ENCODE measurements around the gene FOXP1. TPM values are rescaled to one million over a fixed set of nuclear protein-coding genes. Genes with fewer than 3 reads are reported as not detected.

FOXP1 gene
- polyA plus RNA-seq, 1 donor (not counting 4 experiments of a cell fraction or from before 2014, with no cell fraction given) = 14.6 TPM

DNA sequence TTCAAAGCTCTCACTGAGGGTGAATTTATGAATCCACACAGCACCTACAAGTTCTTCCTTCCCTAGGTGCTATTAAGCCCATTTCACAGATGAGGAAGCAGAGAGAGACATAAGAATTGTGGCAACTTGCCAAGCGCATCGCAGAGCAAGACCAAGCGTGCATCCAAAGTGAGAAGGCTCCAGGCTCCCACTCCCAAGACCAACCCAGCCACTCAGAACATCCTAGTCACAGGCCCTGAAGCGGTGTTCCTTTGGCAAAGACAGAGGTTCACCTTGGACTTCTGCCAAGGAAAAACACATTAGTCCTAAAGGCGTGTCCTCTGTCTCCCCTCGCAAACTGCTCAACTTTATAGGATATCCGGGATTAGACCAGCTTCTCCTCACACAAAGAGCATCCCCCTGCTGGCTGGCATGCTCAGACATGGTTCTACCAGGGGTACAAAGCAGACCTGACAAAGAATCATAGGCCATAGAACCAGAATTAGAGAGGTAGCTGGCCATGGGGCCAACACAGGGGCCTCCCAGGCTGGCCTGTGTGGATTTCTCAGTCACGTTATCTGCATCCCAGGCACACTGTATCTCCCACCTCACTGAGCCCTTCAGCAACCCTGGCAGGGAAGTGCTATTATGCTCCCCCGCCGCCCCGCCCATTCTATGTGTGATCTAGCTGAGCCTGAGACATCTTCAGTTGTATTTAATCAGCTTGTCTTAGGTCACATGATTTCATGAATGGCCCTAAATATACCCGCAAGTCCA lies 160.2 kb downstream of the FOXP1 start:
- peaks cover 26% of the 10 kb centered on the region for H3K4me1 ChIP-seq (ENCODE audit: control insufficient read depth, extremely low read depth, insufficient read depth, low read length)
- peak overlapping the region; percentile 29 for H2AFZ ChIP-seq (ENCODE audit: control insufficient read depth, low read length)
- dilution Hi-C loops (cut with MboI; ENCODE audit: extremely low pct_ligation_motif_present, low sequenced_read_pairs) = no loop called here
- H3K36me3 ChIP-seq (ENCODE audit: control insufficient read depth in 2 of 2, extremely low read depth in 1 of 2, insufficient read depth in 2 of 2, low read length in 2 of 2) = no peaks in the 10 kb centered on the region
- no peak overlapping the region for H3K4me3 ChIP-seq (ENCODE audit: control insufficient read depth in 2 of 3, extremely low read depth in 1 of 3, insufficient read depth in 2 of 3, low read depth in 1 of 3, low read length in 3 of 3)
- no peaks in the 10 kb centered on the region for H3K79me2 ChIP-seq (ENCODE audit: control insufficient read depth, insufficient read depth, low read length)
- peak; percentile 98 for FAIRE-seq
- H3K9me1 ChIP-seq (ENCODE audit: control insufficient read depth, extremely low read depth, insufficient read depth, low read length) = no peaks in the 10 kb centered on the region
- no peaks in the 10 kb centered on the region for H4K20me1 ChIP-seq (ENCODE audit: control insufficient read depth, extremely low read depth, insufficient read depth, low read length)
- DNase-seq (ENCODE audit: low read depth, low spot score) = peak; percentile 98
- H3K4me2 ChIP-seq (ENCODE audit: control insufficient read depth, extremely low read depth, insufficient read depth, low read depth, low read length) = peak overlapping the region; percentile 11
- no peak for TF ChIP-seq EZH2 (IDR thresholded peaks at IDR 0.05; ENCODE audit: low read length)
- TF ChIP-seq, protein P1, sequence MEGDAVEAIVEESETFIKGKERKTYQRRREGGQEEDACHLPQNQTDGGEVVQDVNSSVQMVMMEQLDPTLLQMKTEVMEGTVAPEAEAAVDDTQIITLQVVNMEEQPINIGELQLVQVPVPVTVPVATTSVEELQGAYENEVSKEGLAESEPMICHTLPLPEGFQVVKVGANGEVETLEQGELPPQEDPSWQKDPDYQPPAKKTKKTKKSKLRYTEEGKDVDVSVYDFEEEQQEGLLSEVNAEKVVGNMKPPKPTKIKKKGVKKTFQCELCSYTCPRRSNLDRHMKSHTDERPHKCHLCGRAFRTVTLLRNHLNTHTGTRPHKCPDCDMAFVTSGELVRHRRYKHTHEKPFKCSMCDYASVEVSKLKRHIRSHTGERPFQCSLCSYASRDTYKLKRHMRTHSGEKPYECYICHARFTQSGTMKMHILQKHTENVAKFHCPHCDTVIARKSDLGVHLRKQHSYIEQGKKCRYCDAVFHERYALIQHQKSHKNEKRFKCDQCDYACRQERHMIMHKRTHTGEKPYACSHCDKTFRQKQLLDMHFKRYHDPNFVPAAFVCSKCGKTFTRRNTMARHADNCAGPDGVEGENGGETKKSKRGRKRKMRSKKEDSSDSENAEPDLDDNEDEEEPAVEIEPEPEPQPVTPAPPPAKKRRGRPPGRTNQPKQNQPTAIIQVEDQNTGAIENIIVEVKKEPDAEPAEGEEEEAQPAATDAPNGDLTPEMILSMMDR (optimal IDR thresholded peaks at IDR 0.05 in 1 of 3, IDR thresholded peaks at IDR 0.05 in 1 of 3, conservative IDR thresholded peaks at IDR 0.05 in 1 of 3; ENCODE audit: extremely low read depth in 1 of 3, insufficient read depth in 2 of 3, low read length in 3 of 3) = peak; percentile 41 to 68 (median 53)
- H3K9ac ChIP-seq (ENCODE audit: control insufficient read depth, extremely low read depth, insufficient read depth, low read length) = peak overlapping the region; percentile 8
- H3K9me3 ChIP-seq (ENCODE audit: control insufficient read depth, low read depth, low read length) = no peaks in the 10 kb centered on the region
- no peaks in the 10 kb centered on the region for H3K27me3 ChIP-seq (ENCODE audit: control insufficient read depth, extremely low read depth, insufficient read depth, low read length)
- peak overlapping the region; percentile 45 for H3K27ac ChIP-seq (ENCODE audit: control insufficient read depth, insufficient read depth, low read length)

DNA sequence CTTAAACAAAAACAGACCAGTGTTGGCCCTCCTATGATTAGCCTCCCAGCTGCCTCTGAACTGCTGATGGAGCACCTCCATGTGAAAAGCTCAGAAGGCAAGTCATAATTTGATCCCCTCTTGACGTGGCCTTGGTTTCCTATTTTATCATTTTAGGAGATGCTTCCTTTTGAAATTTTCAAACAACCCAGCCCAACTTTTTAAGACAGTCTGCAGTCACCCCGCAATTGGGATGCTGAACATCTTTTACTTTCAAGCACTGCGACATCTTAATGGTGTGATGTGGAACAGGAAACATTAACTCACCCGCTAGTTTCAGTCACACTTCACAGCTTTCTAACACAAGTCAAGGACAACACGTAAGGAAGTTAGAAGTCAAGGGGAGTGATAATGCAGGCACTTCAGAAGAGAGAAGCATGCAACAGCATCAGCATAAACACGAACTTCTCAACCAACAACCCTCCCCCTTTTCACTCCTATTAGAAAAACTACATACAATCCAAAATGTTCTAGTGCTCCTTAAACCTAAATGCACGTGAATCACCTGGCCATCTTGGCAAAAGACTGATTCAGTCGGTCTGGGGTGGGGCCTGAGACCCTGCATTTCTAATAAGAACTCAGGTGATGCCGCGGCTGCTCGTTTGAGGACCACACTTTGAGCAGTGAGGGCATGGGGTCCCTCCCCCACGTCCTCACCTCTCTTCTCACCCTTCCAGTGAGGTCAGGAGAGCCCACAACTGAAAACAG lies 161.5 kb downstream of the FOXP1 start:
- no peaks in the 10 kb centered on the region for H3K36me3 ChIP-seq (ENCODE audit: control insufficient read depth in 2 of 2, extremely low read depth in 1 of 2, insufficient read depth in 2 of 2, low read length in 2 of 2)
- no peaks in the 10 kb centered on the region for H4K20me1 ChIP-seq (ENCODE audit: control insufficient read depth, extremely low read depth, insufficient read depth, low read length)
- H3K4me3 ChIP-seq (ENCODE audit: control insufficient read depth in 2 of 3, extremely low read depth in 1 of 3, insufficient read depth in 2 of 3, low read depth in 1 of 3, low read length in 3 of 3) = no peak overlapping the region
- no peak overlapping the region for H2AFZ ChIP-seq (ENCODE audit: control insufficient read depth, low read length)
- H3K27me3 ChIP-seq (ENCODE audit: control insufficient read depth, extremely low read depth, insufficient read depth, low read length) = no peaks in the 10 kb centered on the region
- dilution Hi-C loops (cut with MboI; ENCODE audit: extremely low pct_ligation_motif_present, low sequenced_read_pairs) = no loop called here
- DNase-seq (ENCODE audit: low read depth, low spot score) = no peak
- H3K9me1 ChIP-seq (ENCODE audit: control insufficient read depth, extremely low read depth, insufficient read depth, low read length) = no peaks in the 10 kb centered on the region
- H3K4me1 ChIP-seq (ENCODE audit: control insufficient read depth, extremely low read depth, insufficient read depth, low read length) = peaks cover 16% of the 10 kb centered on the region
- no peak overlapping the region for H3K9ac ChIP-seq (ENCODE audit: control insufficient read depth, extremely low read depth, insufficient read depth, low read length)
- FAIRE-seq = no peak
- no peak overlapping the region for H3K4me2 ChIP-seq (ENCODE audit: control insufficient read depth, extremely low read depth, insufficient read depth, low read depth, low read length)
- H3K9me3 ChIP-seq (ENCODE audit: control insufficient read depth, low read depth, low read length) = no peaks in the 10 kb centered on the region
- H3K27ac ChIP-seq (ENCODE audit: control insufficient read depth, insufficient read depth, low read length) = no peak overlapping the region
- H3K79me2 ChIP-seq (ENCODE audit: control insufficient read depth, insufficient read depth, low read length) = no peaks in the 10 kb centered on the region
- TF ChIP-seq EZH2 (IDR thresholded peaks at IDR 0.05; ENCODE audit: low read length) = no peak
- TF ChIP-seq, protein P1 (optimal IDR thresholded peaks at IDR 0.05 in 1 of 3, IDR thresholded peaks at IDR 0.05 in 1 of 3, conservative IDR thresholded peaks at IDR 0.05 in 1 of 3; ENCODE audit: extremely low read depth in 1 of 3, insufficient read depth in 2 of 3, low read length in 3 of 3) = no peak

All from keratinocyte (primary cell).